ENCODE data around the gene SETD3.

GRCh38 chr14:99509871-99510555 lies 29.4 kb upstream of the SETD3 start:
- TF ChIP-seq GATA2 (IDR thresholded peaks at IDR 0.05; ENCODE audit: low read depth, low read length) (no peak), GATA3 (IDR thresholded peaks at IDR 0.05; ENCODE audit: low read depth, low read length) (no peak)

Data from SH-SY5Y (cell line).